HG02798 (cell line): ENCODE data around the gene MRPS18B.
A peak's percentile ranks its signal among the peaks of the same experiment; 100 is the strongest.

Experiments used
- ATAC-seq: cut with Tn5 transposase; IDR thresholded peaks from one replicate; pipeline ENCODE4 v1.9.1; 2021; ENCODE audit warnings: mild to moderate bottlenecking; ENCODE audit not compliant: unreplicated experiment, poor library complexity

The MRPS18B gene

GRCh38 chr6:30601815-30602641 lies 15.6 kb upstream of the MRPS18B start:
- ATAC-seq: no peak

- ATAC-seq: no peak
These were observed 13.7 kb upstream of the MRPS18B start for GRCh38 chr6:30603961-30604360.

- ATAC-seq: no peak
These were observed 7.6 kb upstream of the MRPS18B start for GRCh38 chr6:30610065-30610464.

- no peak for ATAC-seq
These were observed 6.3 kb upstream of the MRPS18B start for GRCh38 chr6:30611150-30611855.

GRCh38 chr6:30611856-30612194 lies 5.8 kb upstream of the MRPS18B start:
- ATAC-seq: no peak

- ATAC-seq: no peak
These were observed 5.4 kb upstream of the MRPS18B start for GRCh38 chr6:30612213-30612612.

GRCh38 chr6:30612687-30613248 lies 4.9 kb upstream of the MRPS18B start:
- ATAC-seq: no peak

GRCh38 chr6:30613251-30614043 lies 4.2 kb upstream of the MRPS18B start:
- ATAC-seq: no peak

GRCh38 chr6:30614044-30614842 lies 3.4 kb upstream of the MRPS18B start:
- no peak for ATAC-seq

GRCh38 chr6:30614843-30615218 lies 2.8 kb upstream of the MRPS18B start:
- ATAC-seq: peak; percentile 31

- ATAC-seq: no peak
These were observed 2.3 kb upstream of the MRPS18B start for GRCh38 chr6:30615219-30615957.

GRCh38 chr6:30615958-30616810 lies 1.5 kb upstream of the MRPS18B start:
- no peak for ATAC-seq

- peak; percentile 86 for ATAC-seq
These were observed 652 bp upstream of the MRPS18B start, which contains the start of gene PPP1R10 for GRCh38 chr6:30616811-30617564. Gene PPP1R10 (minus strand): TSS chr6:30617243. CDS start chr6:30609944, 7,299 bp downstream.

- no peak for ATAC-seq
These were observed 694 bp downstream of the MRPS18B start for GRCh38 chr6:30618270-30618797.

GRCh38 chr6:30619561-30619960 lies 1.9 kb downstream of the MRPS18B start:
- no peak for ATAC-seq

GRCh38 chr6:30625511-30625910 lies 7.9 kb downstream of the MRPS18B start:
- ATAC-seq: no peak
